Measurements from ENCODE around the gene IL2RG.
A peak's percentile ranks its signal among the peaks of the same experiment; 100 is the strongest.

GRCh38 chrX:71111141-71111843 lies at the start of gene IL2RG:
- TF ChIP-seq, protein P1, sequence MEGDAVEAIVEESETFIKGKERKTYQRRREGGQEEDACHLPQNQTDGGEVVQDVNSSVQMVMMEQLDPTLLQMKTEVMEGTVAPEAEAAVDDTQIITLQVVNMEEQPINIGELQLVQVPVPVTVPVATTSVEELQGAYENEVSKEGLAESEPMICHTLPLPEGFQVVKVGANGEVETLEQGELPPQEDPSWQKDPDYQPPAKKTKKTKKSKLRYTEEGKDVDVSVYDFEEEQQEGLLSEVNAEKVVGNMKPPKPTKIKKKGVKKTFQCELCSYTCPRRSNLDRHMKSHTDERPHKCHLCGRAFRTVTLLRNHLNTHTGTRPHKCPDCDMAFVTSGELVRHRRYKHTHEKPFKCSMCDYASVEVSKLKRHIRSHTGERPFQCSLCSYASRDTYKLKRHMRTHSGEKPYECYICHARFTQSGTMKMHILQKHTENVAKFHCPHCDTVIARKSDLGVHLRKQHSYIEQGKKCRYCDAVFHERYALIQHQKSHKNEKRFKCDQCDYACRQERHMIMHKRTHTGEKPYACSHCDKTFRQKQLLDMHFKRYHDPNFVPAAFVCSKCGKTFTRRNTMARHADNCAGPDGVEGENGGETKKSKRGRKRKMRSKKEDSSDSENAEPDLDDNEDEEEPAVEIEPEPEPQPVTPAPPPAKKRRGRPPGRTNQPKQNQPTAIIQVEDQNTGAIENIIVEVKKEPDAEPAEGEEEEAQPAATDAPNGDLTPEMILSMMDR (IDR thresholded peaks at IDR 0.05): no peak
- TF ChIP-seq POLR2A (IDR thresholded peaks at IDR 0.05): peak; percentile 47
